Measurements from ENCODE around the gene CPE.

- TF ChIP-seq CTCF (conservative IDR thresholded peaks at IDR 0.05 in 1 of 2, IDR thresholded peaks at IDR 0.05 in 1 of 2; ENCODE audit: extremely low read depth in 1 of 2, insufficient read depth in 1 of 2, low read depth in 1 of 2, low read length in 2 of 2) (no peak), EZH2 (IDR thresholded peaks at IDR 0.05; ENCODE audit: borderline replicate concordance, low read length) (no peak)
These were observed 145.9 kb downstream of the CPE start for GRCh38 chr4:165524532-165525190.
